Vagina (tissue), 2 donors: ENCODE results near the gene OXSR1. TPM values are rescaled to one million over a fixed set of nuclear protein-coding genes. Genes with fewer than 3 reads are reported as not detected.
A peak's percentile ranks its signal among the peaks of the same experiment; 100 is the strongest.

Experiments
- DNase-seq, 2 donors: peaks; one replicate each; pipeline ENCODE4 v3.0.0-alpha.2; 2017; ENCODE audit errors: extremely low spot score in 2 of 2
- H3K27ac ChIP-seq: fragments of 200-600 bp; sonication (generic); one replicate; pipeline ENCODE4 v1.5.1; 2019
- H3K27me3 ChIP-seq: fragments of 200-600 bp; sonication (generic); one replicate; pipeline ENCODE4 v1.5.1; 2019
- H3K36me3 ChIP-seq, 2 donors: fragments of 200-600 bp; sonication (generic); one replicate each; pipeline ENCODE4 v1.5.1; 2017 to 2019
- H3K4me1 ChIP-seq: fragments of 200-600 bp; sonication (generic); one replicate; pipeline ENCODE4 v1.5.1; 2019
- H3K4me3 ChIP-seq, 2 donors: fragments of 200-600 bp; sonication (generic); 1 replicate in 1 of 2; 2 replicates in 1 of 2; pipeline ENCODE4 v1.5.1; 2016 to 2019
- H3K9me3 ChIP-seq: fragments of 200-600 bp; sonication (generic); one replicate; pipeline ENCODE4 v1.5.1; 2019
- POLR2A ChIP-seq, 2 donors: fragments of 450-650 bp; IDR thresholded peaks; one replicate each; pipeline ENCODE4 v1.6.1; 2017; ENCODE audit warnings: antibody characterized with exemption in 2 of 2, mild to moderate bottlenecking in 2 of 2, moderate library complexity in 2 of 2
- POLR2AphosphoS5 ChIP-seq, 2 donors: sonication (generic); formaldehyde crosslinking; IDR thresholded peaks; one replicate each; pipeline ENCODE4 v1.9.0; 2017; ENCODE audit warnings: antibody characterized with exemption in 2 of 2, mild to moderate bottlenecking in 2 of 2, low read depth in 1 of 2; ENCODE audit not compliant: insufficient read depth in 1 of 2
- intact Hi-C: fragments of 100-400 bp; cut with DNase I; formaldehyde crosslinking; loops from one replicate; pipeline ENCODE4 v1.15.1; 2023
- total RNA-seq: library from RNA; depleted of rRNA; stranded (reverse); fragments of >200 nt; gene quantifications from one replicate; pipeline ENCODE4 v1.2.3, GENCODE V29; 2016
- TF ChIP-seq, protein P1 (sequence below), 3 experiments: fragments of 450-650 bp in 2 of 3; fragments of 200-600 bp in 1 of 3; sonication (generic) in 1 of 3; IDR thresholded peaks; one replicate each; pipeline ENCODE4 v1.5.1; 2017 to 2019; ENCODE audit warnings: antibody characterized with exemption in 3 of 3, mild to moderate bottlenecking in 2 of 3, moderate library complexity in 2 of 3

The OXSR1 gene
- total RNA-seq, 1 donor from 2014 or later, result 22.8 TPM

GRCh38 chr3:38128303-38128655 is 37.1 kb upstream of the OXSR1 start:
- intact Hi-C loops, result no loop called here
- H3K27ac ChIP-seq, result no peak overlapping the region

DNA sequence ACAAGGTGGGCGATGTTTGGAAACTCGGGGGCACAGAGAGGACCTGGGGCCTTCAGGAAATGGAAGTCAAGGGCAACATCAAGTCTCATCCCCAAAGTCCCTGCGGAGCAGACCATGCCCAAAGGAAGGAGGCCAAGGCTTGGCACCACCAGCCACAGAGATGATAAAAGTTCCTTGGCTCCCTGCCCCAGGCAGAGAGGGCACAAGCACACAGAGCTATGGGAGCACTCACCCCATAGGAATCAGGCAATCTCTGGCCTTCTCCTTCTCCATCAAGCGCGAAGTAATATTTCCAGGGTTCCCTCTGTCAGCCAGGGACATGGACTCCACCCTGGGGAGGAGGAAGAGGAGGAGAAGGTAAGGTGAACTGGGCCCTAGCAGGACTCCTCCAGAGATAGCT is 36.3 kb upstream of the OXSR1 start:
- Histone ChIP-seq H3K4me1 (peaks cover 12% of the 10 kb centered on the region), H3K27ac (no peak overlapping the region), H3K4me3 (no peak overlapping the region), H3K27me3 (no peaks in the 10 kb centered on the region), H3K9me3 (no peaks in the 10 kb centered on the region), H3K36me3 (peaks cover 0 to 87% of the 10 kb centered on the region in 2 donors)
- no peak for DNase-seq
- intact Hi-C loops, result no loop called here
- TF ChIP-seq POLR2AphosphoS5 (IDR thresholded peaks at IDR 0.05; ENCODE audit: insufficient read depth in 1 of 2, low read depth in 1 of 2) (no peak), POLR2A (IDR thresholded peaks at IDR 0.05) (no peak)
- TF ChIP-seq, protein P1, sequence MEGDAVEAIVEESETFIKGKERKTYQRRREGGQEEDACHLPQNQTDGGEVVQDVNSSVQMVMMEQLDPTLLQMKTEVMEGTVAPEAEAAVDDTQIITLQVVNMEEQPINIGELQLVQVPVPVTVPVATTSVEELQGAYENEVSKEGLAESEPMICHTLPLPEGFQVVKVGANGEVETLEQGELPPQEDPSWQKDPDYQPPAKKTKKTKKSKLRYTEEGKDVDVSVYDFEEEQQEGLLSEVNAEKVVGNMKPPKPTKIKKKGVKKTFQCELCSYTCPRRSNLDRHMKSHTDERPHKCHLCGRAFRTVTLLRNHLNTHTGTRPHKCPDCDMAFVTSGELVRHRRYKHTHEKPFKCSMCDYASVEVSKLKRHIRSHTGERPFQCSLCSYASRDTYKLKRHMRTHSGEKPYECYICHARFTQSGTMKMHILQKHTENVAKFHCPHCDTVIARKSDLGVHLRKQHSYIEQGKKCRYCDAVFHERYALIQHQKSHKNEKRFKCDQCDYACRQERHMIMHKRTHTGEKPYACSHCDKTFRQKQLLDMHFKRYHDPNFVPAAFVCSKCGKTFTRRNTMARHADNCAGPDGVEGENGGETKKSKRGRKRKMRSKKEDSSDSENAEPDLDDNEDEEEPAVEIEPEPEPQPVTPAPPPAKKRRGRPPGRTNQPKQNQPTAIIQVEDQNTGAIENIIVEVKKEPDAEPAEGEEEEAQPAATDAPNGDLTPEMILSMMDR (IDR thresholded peaks at IDR 0.05), result no peak

More at GRCh38 chr3:38128303-38128655, 37.1 kb upstream of the OXSR1 start:
- Histone ChIP-seq H3K4me1 (peaks cover 4% of the 10 kb centered on the region), H3K36me3 (peaks cover 0 to 88% of the 10 kb centered on the region in 2 donors), H3K27me3 (no peaks in the 10 kb centered on the region), H3K9me3 (no peaks in the 10 kb centered on the region), H3K4me3 (no peak overlapping the region)
- peak in 1 of 2 donors; percentile 40 for DNase-seq
- TF ChIP-seq POLR2A (IDR thresholded peaks at IDR 0.05), result no peak

GRCh38 chr3:38130631-38131065 is 34.7 kb upstream of the OXSR1 start:
- intact Hi-C loops, result loop anchor here (10.0 kb wide), 2 partner anchors 214 to 324 kb away; partner anchors contain the start of genes ACVR2B and XYLB

GRCh38 chr3:38131621-38132369 is 33.5 kb upstream of the OXSR1 start:
- intact Hi-C loops, result loop anchor here (10.0 kb wide), 2 partner anchors 213 to 323 kb away; partner anchors contain the start of genes ACVR2B and XYLB
- TF ChIP-seq POLR2AphosphoS5 (IDR thresholded peaks at IDR 0.05; ENCODE audit: insufficient read depth in 1 of 2, low read depth in 1 of 2), result no peak
- TF ChIP-seq, protein P1 (IDR thresholded peaks at IDR 0.05), result no peak
- no peak for TF ChIP-seq POLR2A (IDR thresholded peaks at IDR 0.05)
- Histone ChIP-seq H3K4me1 (peaks cover 34% of the 10 kb centered on the region), H3K27ac (no peak overlapping the region), H3K36me3 (peaks cover 0 to 62% of the 10 kb centered on the region in 2 donors), H3K4me3 (no peak overlapping the region), H3K9me3 (no peaks in the 10 kb centered on the region), H3K27me3 (no peaks in the 10 kb centered on the region)
- DNase-seq, result no peak

More at GRCh38 chr3:38130631-38131065, 34.7 kb upstream of the OXSR1 start:
- no peak for DNase-seq
- Histone ChIP-seq H3K27ac (no peak overlapping the region), H3K9me3 (no peaks in the 10 kb centered on the region), H3K4me1 (peaks cover 28% of the 10 kb centered on the region), H3K4me3 (no peak overlapping the region), H3K36me3 (peaks cover 0 to 74% of the 10 kb centered on the region in 2 donors), H3K27me3 (no peaks in the 10 kb centered on the region)
- no peak for TF ChIP-seq POLR2A (IDR thresholded peaks at IDR 0.05)
- TF ChIP-seq, protein P1 (IDR thresholded peaks at IDR 0.05), result no peak
- no peak for TF ChIP-seq POLR2AphosphoS5 (IDR thresholded peaks at IDR 0.05; ENCODE audit: insufficient read depth in 1 of 2, low read depth in 1 of 2)

DNA sequence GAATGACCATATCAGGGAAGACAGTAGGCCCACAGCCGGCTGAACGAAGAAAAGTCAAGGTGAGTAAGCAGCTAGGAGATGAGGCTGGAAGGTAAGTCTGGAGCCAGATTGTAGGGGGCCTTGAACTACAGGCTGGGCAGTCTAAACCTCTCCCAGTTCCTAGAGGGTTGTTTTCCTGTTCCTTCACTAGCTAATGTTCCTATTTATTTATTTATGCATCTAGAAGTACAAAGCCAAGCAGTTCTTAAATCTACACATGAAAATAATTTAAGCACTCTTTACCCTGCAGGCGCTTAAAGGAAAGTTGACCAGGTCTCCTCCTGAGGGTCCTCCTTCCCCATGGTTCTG is 32.2 kb upstream of the OXSR1 start:
- intact Hi-C loops, result loop anchor here (10.0 kb wide), 2 partner anchors 212 to 322 kb away; partner anchors contain the start of genes ACVR2B and XYLB
- no peak for DNase-seq
- Histone ChIP-seq H3K36me3 (peaks cover 0 to 49% of the 10 kb centered on the region in 2 donors), H3K4me1 (peaks cover 42% of the 10 kb centered on the region), H3K27me3 (no peaks in the 10 kb centered on the region), H3K9me3 (no peaks in the 10 kb centered on the region), H3K4me3 (no peak overlapping the region), H3K27ac (no peak overlapping the region)
- TF ChIP-seq, protein P1 (IDR thresholded peaks at IDR 0.05), result no peak
- TF ChIP-seq POLR2A (IDR thresholded peaks at IDR 0.05), result no peak
- no peak for TF ChIP-seq POLR2AphosphoS5 (IDR thresholded peaks at IDR 0.05; ENCODE audit: insufficient read depth in 1 of 2, low read depth in 1 of 2)
